HepG2 (cell line): ENCODE results near the gene DLX5. TPM values are rescaled to one million over a fixed set of nuclear protein-coding genes. Genes with fewer than 3 reads are reported as not detected.

Experiments
- ARHGAP35 ChIP-seq: sonication (generic); formaldehyde crosslinking; IDR thresholded peaks from 2 replicates; pipeline ENCODE4 v1.9.0; 2022; ENCODE audit warnings: mild to moderate bottlenecking, inconsistent platforms, moderate library complexity, missing genetic modification reagents, borderline replicate concordance
- BRCA1 ChIP-seq: sonication (generic); formaldehyde crosslinking; IDR thresholded peaks from 2 replicates; pipeline ENCODE4 v1.4.0; 2020; ENCODE audit warnings: missing genetic modification reagents
- CEBPB ChIP-seq: IDR thresholded peaks from 2 replicates; pipeline ENCODE4 v1.6.1; 2011; ENCODE audit warnings: low read depth, low read length, improper control_type of control experiment, borderline replicate concordance
- KLF13 ChIP-seq: sonication (generic); formaldehyde crosslinking; IDR thresholded peaks from 2 replicates; pipeline ENCODE4 v1.4.0; 2020; ENCODE audit warnings: mild to moderate bottlenecking, missing genetic modification reagents
- MYC ChIP-seq: sonication (generic); formaldehyde crosslinking; IDR thresholded peaks from 2 replicates; pipeline ENCODE4 v1.9.0; 2021; ENCODE audit warnings: missing genetic modification reagents, borderline replicate concordance
- NR2F1 ChIP-seq, 2 experiments: fragments of 450-650 bp in 1 of 2; formaldehyde crosslinking in 1 of 2; IDR thresholded peaks; 2 replicates each; pipeline versions ENCODE4 v1.5.0 to v1.6.1; 2016 to 2020; ENCODE audit warnings: mild to moderate bottlenecking in 1 of 2, missing compliant biosample characterization in 1 of 2, missing genetic modification reagents in 1 of 2, moderate library complexity in 1 of 2
- PAWR ChIP-seq: sonication (generic); formaldehyde crosslinking; IDR thresholded peaks from 2 replicates; pipeline ENCODE4 v1.4.0; 2020; ENCODE audit warnings: missing genetic modification reagents, mild to moderate bottlenecking, borderline replicate concordance
- RBAK ChIP-seq: sonication (generic); formaldehyde crosslinking; IDR thresholded peaks from 2 replicates; pipeline ENCODE4 v1.5.1; 2020; ENCODE audit warnings: mild to moderate bottlenecking, missing genetic modification reagents
- SKI ChIP-seq: fragments of 450-650 bp; IDR thresholded peaks from one replicate; pipeline ENCODE4 v1.6.1; 2018; ENCODE audit warnings: mild to moderate bottlenecking; ENCODE audit not compliant: partially characterized antibody
- SOX5 ChIP-seq: IDR thresholded peaks from 2 replicates; pipeline ENCODE4 v1.6.1; 2016; ENCODE audit warnings: borderline replicate concordance
- TBP ChIP-seq: sonication (generic); formaldehyde crosslinking; IDR thresholded peaks from 2 replicates; pipeline ENCODE4 v1.5.0; 2020; ENCODE audit warnings: missing genetic modification reagents
- ZBTB3 ChIP-seq: sonication (generic); formaldehyde crosslinking; IDR thresholded peaks from 2 replicates; pipeline ENCODE4 v1.4.0; 2020; ENCODE audit warnings: low read depth, mild to moderate bottlenecking, moderate library complexity, missing genetic modification reagents, borderline replicate concordance
- ZBTB38 ChIP-seq: sonication (generic); formaldehyde crosslinking; IDR thresholded peaks from 2 replicates; pipeline ENCODE4 v1.5.1; 2020; ENCODE audit warnings: mild to moderate bottlenecking, missing genetic modification reagents
- ZFYVE20 ChIP-seq: sonication (generic); formaldehyde crosslinking; IDR thresholded peaks from 2 replicates; pipeline ENCODE4 v1.8.0; 2023; ENCODE audit warnings: low read depth, mild to moderate bottlenecking, moderate library complexity, missing genetic modification reagents, borderline replicate concordance
- ZKSCAN1 ChIP-seq: fragments of 150-350 bp; IDR thresholded peaks from 2 replicates; pipeline ENCODE4 v1.6.1; 2014; ENCODE audit warnings: low read length
- ZNF382 ChIP-seq: sonication (generic); formaldehyde crosslinking; IDR thresholded peaks from 2 replicates; pipeline ENCODE4 v1.5.0; 2020; ENCODE audit warnings: missing genetic modification reagents, mild to moderate bottlenecking, borderline replicate concordance
- ZNF431 ChIP-seq: sonication (generic); formaldehyde crosslinking; IDR thresholded peaks from 2 replicates; pipeline ENCODE4 v1.9.0; 2022; ENCODE audit warnings: missing genetic modification reagents, low read depth, mild to moderate bottlenecking, borderline replicate concordance
- ZNF484 ChIP-seq: sonication (generic); formaldehyde crosslinking; IDR thresholded peaks from 2 replicates; pipeline ENCODE4 v1.5.1; 2020; ENCODE audit warnings: mild to moderate bottlenecking, low read depth, missing genetic modification reagents, borderline replicate concordance
- ZNF550 ChIP-seq: sonication (generic); formaldehyde crosslinking; IDR thresholded peaks from 2 replicates; pipeline ENCODE4 v1.4.0; 2020; ENCODE audit warnings: mild to moderate bottlenecking, missing genetic modification reagents, borderline replicate concordance
- ZNF619 ChIP-seq: sonication (generic); formaldehyde crosslinking; IDR thresholded peaks from 2 replicates; pipeline ENCODE4 v1.4.0; 2020; ENCODE audit warnings: mild to moderate bottlenecking, missing genetic modification reagents
- ZNF639 ChIP-seq: conservative IDR thresholded peaks from 2 replicates; pipeline ENCODE4 v1.6.1; 2018; ENCODE audit warnings: missing genetic modification reagents
- polyA plus RNA-seq, 8 experiments: library from polyadenylated mRNA; depleted of rRNA in 3 of 8; stranded (reverse) in 7 of 8; unstranded in 1 of 8; fragments of >200 nt; fragmentation: Illumina TruSeq in 4 of 8; extraction: Trizol in 4 of 8; gene quantifications; 2 replicates each; pipeline versions ENCODE4 v1.2.1 to v1.2.3, GENCODE V29; 2011 to 2016; ENCODE audit warnings: low read depth in 4 of 8, missing spikeins in 1 of 8, mixed read lengths in 1 of 8; ENCODE audit not compliant: insufficient read depth in 1 of 8
- total RNA-seq, 5 experiments: library from RNA; depleted of rRNA; stranded (reverse); fragments of >200 nt; fragmentation: Illumina TruSeq; extraction: Trizol; gene quantifications; 2 replicates each; pipeline ENCODE4 v1.2.3, GENCODE V29; 2016; ENCODE audit warnings: low read depth in 1 of 5
- TF ChIP-seq, protein P1 (sequence below): sonication (generic); formaldehyde crosslinking; IDR thresholded peaks from 2 replicates; pipeline ENCODE4 v1.5.0; 2020; ENCODE audit warnings: missing genetic modification reagents
- TF ChIP-seq, protein P2 (sequence below): fragments of 450-650 bp; IDR thresholded peaks from 2 replicates; pipeline ENCODE4 v1.6.1; 2017
- TF ChIP-seq, protein P3 (sequence below): IDR thresholded peaks from 2 replicates; pipeline ENCODE4 v1.6.1; 2016; ENCODE audit warnings: missing compliant biosample characterization, missing genetic modification reagents, borderline replicate concordance

The DLX5 gene
- total and polyA plus RNA-seq, 2 of the 13 experiments (the other 11 are each of a cell fraction or from before 2014, with no cell fraction given) = not detected

- TF ChIP-seq ZNF382 (no peak), ZNF431 (CRISPR knock-in tag) (no peak), CEBPB (no peak), ZNF550 (CRISPR knock-in tag) (no peak), ZBTB38 (peak; percentile 40), MYC (CRISPR knock-in tag) (no peak), TBP (no peak), KLF13 (CRISPR knock-in tag) (no peak), SKI (no peak), SOX5 (CRISPR knock-in tag) (no peak), ZFYVE20 (CRISPR knock-in tag) (no peak), ZNF619 (CRISPR knock-in tag) (no peak), ZNF484 (CRISPR knock-in tag) (no peak), ZKSCAN1 (no peak), ARHGAP35 (no peak), ZBTB3 (CRISPR knock-in tag) (no peak), NR2F1 (CRISPR knock-in tag; IDR thresholded peaks at IDR 0.05) (no peak), ZNF639 (CRISPR knock-in tag) (no peak), RBAK (CRISPR knock-in tag) (no peak), PAWR (CRISPR knock-in tag) (no peak), BRCA1 (CRISPR knock-in tag) (no peak)
- TF ChIP-seq, protein P1, sequence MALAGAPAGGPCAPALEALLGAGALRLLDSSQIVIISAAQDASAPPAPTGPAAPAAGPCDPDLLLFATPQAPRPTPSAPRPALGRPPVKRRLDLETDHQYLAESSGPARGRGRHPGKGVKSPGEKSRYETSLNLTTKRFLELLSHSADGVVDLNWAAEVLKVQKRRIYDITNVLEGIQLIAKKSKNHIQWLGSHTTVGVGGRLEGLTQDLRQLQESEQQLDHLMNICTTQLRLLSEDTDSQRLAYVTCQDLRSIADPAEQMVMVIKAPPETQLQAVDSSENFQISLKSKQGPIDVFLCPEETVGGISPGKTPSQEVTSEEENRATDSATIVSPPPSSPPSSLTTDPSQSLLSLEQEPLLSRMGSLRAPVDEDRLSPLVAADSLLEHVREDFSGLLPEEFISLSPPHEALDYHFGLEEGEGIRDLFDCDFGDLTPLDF (CRISPR knock-in tag) = no peak
- TF ChIP-seq, protein P2, sequence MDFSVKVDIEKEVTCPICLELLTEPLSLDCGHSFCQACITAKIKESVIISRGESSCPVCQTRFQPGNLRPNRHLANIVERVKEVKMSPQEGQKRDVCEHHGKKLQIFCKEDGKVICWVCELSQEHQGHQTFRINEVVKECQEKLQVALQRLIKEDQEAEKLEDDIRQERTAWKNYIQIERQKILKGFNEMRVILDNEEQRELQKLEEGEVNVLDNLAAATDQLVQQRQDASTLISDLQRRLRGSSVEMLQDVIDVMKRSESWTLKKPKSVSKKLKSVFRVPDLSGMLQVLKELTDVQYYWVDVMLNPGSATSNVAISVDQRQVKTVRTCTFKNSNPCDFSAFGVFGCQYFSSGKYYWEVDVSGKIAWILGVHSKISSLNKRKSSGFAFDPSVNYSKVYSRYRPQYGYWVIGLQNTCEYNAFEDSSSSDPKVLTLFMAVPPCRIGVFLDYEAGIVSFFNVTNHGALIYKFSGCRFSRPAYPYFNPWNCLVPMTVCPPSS = no peak
- TF ChIP-seq, protein P3, sequence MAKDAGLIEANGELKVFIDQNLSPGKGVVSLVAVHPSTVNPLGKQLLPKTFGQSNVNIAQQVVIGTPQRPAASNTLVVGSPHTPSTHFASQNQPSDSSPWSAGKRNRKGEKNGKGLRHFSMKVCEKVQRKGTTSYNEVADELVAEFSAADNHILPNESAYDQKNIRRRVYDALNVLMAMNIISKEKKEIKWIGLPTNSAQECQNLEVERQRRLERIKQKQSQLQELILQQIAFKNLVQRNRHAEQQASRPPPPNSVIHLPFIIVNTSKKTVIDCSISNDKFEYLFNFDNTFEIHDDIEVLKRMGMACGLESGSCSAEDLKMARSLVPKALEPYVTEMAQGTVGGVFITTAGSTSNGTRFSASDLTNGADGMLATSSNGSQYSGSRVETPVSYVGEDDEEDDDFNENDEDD (CRISPR knock-in tag) = peak; percentile 36; the same call in 1 of the 2 replicates
These were observed 17.6 kb downstream of the DLX5 start (continued) for GRCh38 chr7:97006816-97007582.
